ENCODE data around the gene PON1. TPM values are rescaled to one million over a fixed set of nuclear protein-coding genes. Genes with fewer than 3 reads are reported as not detected.

Gene PON1
- total RNA-seq, result not detected in 3 replicates
- long read RNA-seq, result 0 reads

DNA sequence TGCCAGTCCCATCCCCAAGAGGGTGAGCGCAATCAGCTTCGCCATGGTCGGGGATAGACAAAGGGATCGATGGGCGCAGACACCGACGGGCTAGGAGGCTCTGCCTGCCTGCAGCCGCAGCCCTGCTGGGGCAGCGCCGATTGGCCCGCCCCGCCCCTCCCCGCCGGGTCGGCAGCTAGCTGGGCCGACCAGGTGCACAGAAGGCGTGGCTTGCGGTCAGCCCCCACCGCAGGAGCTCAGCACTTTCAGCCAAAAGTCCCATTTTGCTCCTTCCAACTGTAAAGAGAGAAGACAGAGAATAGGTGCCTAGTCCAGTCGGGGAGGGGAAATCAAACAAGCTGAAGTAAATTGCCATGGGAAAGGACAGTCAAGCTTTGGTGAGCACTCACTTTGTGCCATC, at the start of gene PON1:
TSS of gene PON1 (minus strand) at position 102 of the 400 bp plus-strand sequence. CDS start at position 45, 57 bp downstream.
- H3K36me3 Mint-ChIP-seq (ENCODE audit: low read depth), result no peaks in the 10 kb centered on the region
- no peak within 1 kb of the TSS for H3K27ac Mint-ChIP-seq (ENCODE audit: unreplicated experiment)
- peaks cover 15% of the 10 kb centered on the region for H3K27me3 Mint-ChIP-seq (ENCODE audit: low read depth)
- TF ChIP-seq, protein P1, sequence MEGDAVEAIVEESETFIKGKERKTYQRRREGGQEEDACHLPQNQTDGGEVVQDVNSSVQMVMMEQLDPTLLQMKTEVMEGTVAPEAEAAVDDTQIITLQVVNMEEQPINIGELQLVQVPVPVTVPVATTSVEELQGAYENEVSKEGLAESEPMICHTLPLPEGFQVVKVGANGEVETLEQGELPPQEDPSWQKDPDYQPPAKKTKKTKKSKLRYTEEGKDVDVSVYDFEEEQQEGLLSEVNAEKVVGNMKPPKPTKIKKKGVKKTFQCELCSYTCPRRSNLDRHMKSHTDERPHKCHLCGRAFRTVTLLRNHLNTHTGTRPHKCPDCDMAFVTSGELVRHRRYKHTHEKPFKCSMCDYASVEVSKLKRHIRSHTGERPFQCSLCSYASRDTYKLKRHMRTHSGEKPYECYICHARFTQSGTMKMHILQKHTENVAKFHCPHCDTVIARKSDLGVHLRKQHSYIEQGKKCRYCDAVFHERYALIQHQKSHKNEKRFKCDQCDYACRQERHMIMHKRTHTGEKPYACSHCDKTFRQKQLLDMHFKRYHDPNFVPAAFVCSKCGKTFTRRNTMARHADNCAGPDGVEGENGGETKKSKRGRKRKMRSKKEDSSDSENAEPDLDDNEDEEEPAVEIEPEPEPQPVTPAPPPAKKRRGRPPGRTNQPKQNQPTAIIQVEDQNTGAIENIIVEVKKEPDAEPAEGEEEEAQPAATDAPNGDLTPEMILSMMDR (IDR thresholded peaks at IDR 0.05), result no peak
- no peak within 1 kb of the TSS for H3K4me3 Mint-ChIP-seq (ENCODE audit: unreplicated experiment)
- peaks cover 3% of the 10 kb centered on the region for H3K9me3 Mint-ChIP-seq (ENCODE audit: low read depth)
- no peak for DNase-seq (ENCODE audit: low spot score)
- no peaks in the 10 kb centered on the region for H3K4me1 Mint-ChIP-seq (ENCODE audit: low read depth)

DNA sequence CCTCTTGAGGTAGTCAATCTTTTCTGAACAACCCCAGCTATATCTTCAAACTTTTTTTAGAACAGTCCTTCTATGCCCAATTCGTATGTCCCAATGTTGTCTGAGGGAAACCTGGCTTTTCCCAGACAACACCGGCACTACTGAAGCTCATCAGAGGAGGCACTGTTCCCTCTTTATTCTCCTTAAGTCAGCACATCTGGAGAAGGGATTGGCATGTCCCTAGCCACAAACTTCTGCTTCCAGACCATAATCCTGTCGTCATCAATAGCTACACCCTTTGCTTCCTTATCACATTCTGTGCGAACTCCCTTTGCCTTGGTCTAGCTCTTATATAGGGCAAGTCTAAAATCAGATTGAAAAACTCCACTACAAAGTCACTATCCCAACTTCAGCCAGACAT, 49.0 kb upstream of the PON1 start:
- Mint-ChIP-seq H3K4me3 (ENCODE audit: unreplicated experiment) (no peak overlapping the region), H3K9me3 (ENCODE audit: low read depth) (peaks cover 7% of the 10 kb centered on the region), H3K4me1 (ENCODE audit: low read depth) (no peaks in the 10 kb centered on the region), H3K27me3 (ENCODE audit: low read depth) (no peaks in the 10 kb centered on the region), H3K27ac (ENCODE audit: unreplicated experiment) (no peak overlapping the region), H3K36me3 (ENCODE audit: low read depth) (no peaks in the 10 kb centered on the region)
- TF ChIP-seq, protein P1 (IDR thresholded peaks at IDR 0.05), result no peak
- no peak for DNase-seq (ENCODE audit: low spot score)

DNA sequence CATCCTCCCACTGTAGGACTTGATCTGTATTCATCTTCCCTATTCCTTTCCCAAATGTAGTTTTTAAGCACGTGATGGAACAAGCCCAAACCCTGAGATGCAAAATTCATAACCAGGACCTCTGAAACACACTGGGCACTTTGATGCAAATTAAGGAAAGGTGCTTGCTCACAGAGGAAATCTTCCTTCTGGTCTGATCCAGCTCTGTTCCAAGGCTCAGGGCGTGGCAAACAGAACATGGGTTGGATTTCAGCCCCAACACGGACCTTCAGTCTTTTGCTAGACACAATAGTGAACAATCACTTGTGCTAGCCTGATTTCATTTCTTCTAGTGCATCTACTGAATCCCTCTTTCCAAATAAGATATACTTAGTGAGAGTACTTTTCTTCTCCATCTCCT, 43.9 kb upstream of the PON1 start:
- Mint-ChIP-seq H3K27ac (ENCODE audit: unreplicated experiment) (no peak overlapping the region), H3K27me3 (ENCODE audit: low read depth) (no peaks in the 10 kb centered on the region), H3K9me3 (ENCODE audit: low read depth) (no peaks in the 10 kb centered on the region), H3K4me1 (ENCODE audit: low read depth) (no peaks in the 10 kb centered on the region), H3K36me3 (ENCODE audit: low read depth) (no peaks in the 10 kb centered on the region), H3K4me3 (ENCODE audit: unreplicated experiment) (no peak overlapping the region)
- no peak for DNase-seq (ENCODE audit: low spot score)
- TF ChIP-seq, protein P1 (IDR thresholded peaks at IDR 0.05), result no peak

DNA sequence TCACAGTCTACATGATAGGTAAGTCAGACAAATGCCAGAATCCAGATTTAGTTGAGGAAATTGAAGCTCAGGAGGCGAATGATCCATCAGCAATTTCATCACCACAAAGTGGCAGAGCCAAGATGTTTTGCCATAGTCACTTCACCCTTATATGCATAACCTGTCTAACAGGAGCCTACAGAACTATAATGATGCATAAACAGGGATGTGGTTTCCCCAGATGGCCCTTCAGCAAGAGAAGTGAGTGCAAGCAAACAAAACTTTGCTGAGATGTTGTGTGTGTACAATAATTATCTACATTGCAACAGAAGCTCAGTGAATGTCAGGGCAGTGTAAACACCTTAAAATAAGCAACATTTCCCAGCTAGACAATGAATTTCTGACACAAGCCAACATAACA, 43.3 kb upstream of the PON1 start:
- H3K36me3 Mint-ChIP-seq (ENCODE audit: low read depth), result no peaks in the 10 kb centered on the region
- no peaks in the 10 kb centered on the region for H3K9me3 Mint-ChIP-seq (ENCODE audit: low read depth)
- TF ChIP-seq, protein P1 (IDR thresholded peaks at IDR 0.05), result no peak
- H3K4me1 Mint-ChIP-seq (ENCODE audit: low read depth), result no peaks in the 10 kb centered on the region
- DNase-seq (ENCODE audit: low spot score), result no peak
- H3K27me3 Mint-ChIP-seq (ENCODE audit: low read depth), result no peaks in the 10 kb centered on the region
- H3K4me3 Mint-ChIP-seq (ENCODE audit: unreplicated experiment), result no peak overlapping the region
- H3K27ac Mint-ChIP-seq (ENCODE audit: unreplicated experiment), result no peak overlapping the region

DNA sequence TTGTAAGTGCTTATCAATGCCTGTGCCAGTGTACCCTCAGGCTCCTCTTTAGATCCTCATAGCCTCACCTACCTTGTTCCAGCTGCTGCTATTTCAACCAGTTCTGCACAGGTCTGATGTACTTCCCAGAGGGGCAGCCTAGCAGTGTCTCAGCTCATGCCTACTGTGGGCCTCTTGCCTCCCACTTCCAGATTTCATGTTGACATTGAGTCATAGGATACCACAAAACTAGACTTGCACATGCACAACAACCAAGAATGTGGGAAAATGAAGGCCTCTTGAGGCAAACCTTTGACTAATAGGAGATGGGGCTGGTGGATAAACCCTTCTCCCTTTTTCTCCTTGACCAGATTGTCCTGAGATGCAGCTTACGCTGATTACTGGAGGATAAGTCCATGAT, 40.8 kb upstream of the PON1 start:
- H3K4me3 Mint-ChIP-seq (ENCODE audit: unreplicated experiment), result no peak overlapping the region
- H3K9me3 Mint-ChIP-seq (ENCODE audit: low read depth), result no peaks in the 10 kb centered on the region
- no peaks in the 10 kb centered on the region for H3K27me3 Mint-ChIP-seq (ENCODE audit: low read depth)
- DNase-seq (ENCODE audit: low spot score), result no peak
- no peak overlapping the region for H3K27ac Mint-ChIP-seq (ENCODE audit: unreplicated experiment)
- no peaks in the 10 kb centered on the region for H3K4me1 Mint-ChIP-seq (ENCODE audit: low read depth)
- TF ChIP-seq, protein P1 (IDR thresholded peaks at IDR 0.05), result no peak
- H3K36me3 Mint-ChIP-seq (ENCODE audit: low read depth), result no peaks in the 10 kb centered on the region
